SW480 (cell line): ENCODE results near the gene FKBP7.
"Not testable (repeated sequence)": the region's sequence is repeated elsewhere in the genome, so short reads cannot be mapped to it uniquely, and the experiment has no call there.

Source experiments
- DNase-seq: peaks from one replicate; pipeline ENCODE4 v3.0.0-alpha.2; 2016; ENCODE audit warnings: low spot score

FKBP7 gene, protein sequence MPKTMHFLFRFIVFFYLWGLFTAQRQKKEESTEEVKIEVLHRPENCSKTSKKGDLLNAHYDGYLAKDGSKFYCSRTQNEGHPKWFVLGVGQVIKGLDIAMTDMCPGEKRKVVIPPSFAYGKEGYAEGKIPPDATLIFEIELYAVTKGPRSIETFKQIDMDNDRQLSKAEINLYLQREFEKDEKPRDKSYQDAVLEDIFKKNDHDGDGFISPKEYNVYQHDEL

DNA sequence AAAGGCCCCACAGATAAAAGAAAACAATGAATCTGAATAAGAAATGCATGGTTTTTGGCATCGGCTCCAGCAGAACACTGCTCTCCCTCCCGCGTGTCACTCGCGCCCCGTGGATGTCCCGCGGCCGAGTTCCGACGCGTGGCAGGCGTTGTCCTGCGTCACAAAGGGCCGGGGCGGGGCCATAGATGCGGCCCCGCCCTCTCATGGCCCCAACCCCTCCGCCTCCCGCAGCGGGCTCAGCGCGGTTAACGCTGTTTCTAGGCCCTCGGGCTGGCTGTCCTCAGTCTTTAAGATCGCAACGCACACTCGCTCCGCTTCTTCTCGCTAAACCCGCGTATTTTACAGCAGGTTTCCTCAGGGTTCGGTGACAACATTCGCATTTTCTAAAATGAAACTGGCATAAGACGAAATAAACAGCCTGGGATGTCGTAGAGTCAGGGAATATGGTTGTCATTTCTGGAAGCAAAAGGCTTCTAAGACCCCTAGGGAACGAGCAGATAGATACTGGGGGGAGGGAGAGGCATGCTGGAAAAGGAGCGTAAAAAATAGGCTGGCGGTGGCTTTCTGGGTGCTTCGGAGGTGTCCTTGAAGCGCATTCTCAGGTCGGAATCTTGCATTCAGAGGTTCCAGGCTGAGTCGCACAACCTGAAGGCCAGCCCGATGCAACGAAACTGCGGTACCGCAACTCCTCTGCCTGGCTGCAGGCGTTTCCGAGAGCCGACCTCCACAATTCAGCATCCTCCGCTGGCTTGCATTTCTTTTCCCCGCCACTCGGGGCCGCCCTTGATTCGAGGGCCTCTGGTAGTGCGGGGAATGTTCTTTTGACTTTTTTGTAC, at the start of gene FKBP7:
Gene FKBP7, minus strand, starts transcription at position 162 of the 836 bp plus-strand sequence. Its CDS starts 101 bp downstream, at position 61.
- peak; percentile 88 for DNase-seq

DNA sequence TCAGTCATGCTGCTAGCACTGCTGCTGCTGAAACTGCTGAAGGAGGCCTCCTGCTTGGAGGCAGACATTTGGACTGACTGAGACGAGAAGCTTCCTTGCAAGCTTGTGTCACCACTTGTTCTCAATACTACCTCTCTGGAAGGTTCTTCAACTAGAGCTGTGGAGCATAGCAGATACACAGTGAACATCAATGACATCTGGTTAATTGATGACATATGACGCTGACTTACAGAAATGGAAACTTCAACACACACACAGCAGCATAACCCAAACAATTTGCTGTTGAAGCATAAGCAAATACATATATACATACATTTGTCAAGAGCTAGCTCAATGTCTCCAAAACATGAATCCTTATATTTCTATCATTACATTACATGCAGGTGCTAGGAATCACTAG, 49.2 kb upstream of the FKBP7 start:
- DNase-seq, result no peak

DNA sequence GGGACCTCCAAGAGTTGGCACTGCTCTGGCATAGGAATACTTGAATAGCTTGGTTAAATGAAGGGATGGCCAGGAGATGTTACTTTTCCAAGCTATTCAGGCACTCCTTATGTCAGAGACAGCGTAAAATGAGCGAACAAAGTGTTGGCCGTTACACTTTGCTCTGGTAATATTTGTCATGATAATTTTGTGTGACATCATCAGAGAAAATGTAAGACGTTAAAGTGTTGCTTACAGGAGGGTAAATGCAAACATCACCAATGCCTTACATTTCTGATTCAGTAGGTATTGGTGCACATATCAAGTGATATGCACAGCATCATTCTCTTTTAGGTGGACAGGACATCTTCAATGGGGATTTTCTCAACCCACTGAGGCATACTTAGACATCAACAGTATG, 47.9 kb upstream of the FKBP7 start:
- no peak for DNase-seq

DNA sequence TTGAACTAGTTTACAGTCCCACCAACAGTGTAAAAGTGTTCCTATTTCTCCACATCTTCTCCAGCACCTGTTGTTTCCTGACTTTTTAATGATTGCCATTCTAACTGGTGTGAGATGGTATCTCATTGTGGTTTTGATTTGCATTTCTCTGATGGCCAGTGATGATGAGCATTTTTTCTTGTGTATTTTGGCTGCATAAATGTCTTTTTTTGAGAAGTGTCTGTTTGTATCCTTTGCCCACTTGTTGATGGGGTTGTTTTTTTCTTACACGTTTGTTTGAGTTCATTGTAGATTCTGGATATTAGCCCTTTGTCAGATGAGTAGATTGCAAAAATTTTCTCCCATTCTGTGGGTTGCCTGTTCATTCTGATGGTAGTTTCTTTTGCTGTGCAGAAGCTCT, 47.1 kb upstream of the FKBP7 start:
- DNase-seq, result not testable (repeated sequence)

DNA sequence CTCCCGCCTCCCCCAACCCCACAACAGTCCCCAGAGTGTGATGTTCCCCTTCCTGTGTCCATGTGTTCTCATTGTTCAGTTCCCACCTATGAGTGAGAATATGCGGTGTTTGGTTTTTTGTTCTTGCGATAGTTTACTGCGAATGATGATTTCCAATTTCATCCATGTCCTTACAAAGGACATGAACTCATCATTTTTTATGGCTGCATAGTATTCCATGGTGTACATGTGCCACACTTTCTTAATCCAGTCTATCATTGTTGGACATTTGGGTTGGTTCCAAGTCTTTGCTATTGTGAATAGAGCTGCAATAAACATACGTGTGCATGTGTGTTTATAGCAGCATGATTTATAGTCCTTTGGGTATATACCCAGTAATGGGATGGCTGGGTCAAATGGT, 46.6 kb upstream of the FKBP7 start:
- not testable (repeated sequence) for DNase-seq

DNA sequence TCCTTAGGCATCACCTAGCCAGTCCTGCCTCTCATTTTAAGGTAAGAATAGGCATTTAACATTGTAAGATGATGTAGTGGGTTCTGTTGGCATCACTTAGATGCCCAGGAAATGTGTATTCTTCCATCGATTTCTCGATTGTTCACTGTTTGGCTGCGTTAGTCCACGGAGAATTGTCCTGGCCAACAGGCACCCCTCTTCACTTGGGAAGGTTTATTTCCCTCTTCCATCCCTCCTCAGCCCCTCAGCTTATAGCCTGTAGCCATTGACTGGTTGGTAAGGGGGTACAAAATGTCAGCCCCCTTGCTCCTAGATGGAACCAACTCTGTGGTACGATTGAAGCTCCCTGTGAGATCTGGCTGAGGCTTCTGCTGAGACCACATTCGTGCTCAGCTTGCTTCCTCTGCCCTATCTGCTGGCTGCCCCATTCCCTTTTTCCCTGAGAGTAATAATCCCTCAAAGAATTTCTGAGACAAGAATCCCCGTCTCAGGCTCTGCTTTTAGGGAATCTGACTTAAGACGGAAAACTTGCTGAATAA, 45.3 kb upstream of the FKBP7 start:
- DNase-seq, result no peak

DNA sequence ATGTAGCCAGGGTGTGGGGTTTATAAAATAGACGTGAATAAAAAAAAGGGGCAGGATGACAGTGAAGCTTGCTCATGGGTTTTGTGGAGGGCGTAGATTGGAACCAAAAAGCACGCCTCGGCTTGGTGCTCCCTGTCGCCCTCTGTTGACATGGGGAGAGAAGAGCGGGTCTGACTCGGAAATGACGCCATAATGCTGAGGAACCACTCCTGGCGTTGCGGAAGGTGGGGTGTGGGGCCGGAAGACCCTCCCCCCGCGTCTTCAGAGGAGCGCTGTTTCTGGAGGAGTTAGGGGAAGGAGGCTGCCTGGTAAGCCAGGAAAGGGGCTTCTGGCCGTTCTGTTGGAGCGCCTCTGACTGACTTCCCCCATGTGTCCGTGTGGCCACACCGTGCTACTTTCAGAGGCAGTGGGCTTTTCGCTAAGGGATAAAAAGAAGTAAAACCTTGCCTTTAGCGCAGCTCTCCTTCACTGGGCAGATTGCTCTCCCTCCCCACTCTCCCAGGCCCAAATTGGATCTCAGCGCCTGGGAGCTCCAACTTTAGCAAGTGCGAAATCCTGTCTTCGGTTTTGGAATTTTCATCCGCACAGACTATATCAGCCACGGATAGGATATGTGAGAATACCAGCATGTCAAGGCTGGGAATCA, 44.7 kb upstream of the FKBP7 start:
- DNase-seq, result peak; percentile 76

DNA sequence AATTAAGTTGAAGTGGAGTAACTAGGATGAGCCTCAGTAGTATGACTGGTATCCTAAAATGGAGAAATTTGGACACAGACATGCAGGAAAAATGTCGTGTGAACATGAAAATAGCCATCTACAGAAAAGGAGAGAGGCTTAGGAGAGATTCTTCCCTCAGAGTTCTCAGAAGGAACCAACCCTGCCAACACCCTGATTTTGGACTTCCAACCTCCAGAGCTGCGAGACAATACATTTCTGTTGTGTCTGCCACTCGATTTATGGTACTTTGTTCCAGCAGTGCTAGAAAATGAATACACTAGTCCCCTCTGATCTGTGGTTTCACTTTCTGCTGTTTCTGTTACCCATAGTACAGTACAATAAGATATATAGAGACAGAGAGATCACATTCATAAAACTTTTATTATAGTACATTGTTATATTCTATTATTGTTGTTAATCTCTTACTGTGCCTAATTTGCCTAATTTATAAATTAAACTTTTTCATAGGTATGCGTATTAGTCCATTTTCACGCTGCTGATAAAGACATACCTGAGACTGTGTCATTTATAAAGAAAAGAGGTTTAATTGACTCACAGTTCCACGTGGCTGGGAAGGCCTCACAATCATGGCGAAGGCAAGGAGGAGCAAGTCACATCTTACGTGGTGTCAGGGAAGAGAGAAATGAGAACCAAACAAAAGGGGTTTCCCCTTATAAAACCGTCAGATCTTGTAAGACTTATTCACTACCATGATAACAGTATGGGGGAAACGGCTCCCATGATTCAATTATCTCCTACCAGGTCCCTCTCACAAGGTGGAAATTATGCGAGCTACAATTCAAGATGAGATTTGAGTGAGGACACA, 43.1 kb upstream of the FKBP7 start:
- DNase-seq, result no peak

DNA sequence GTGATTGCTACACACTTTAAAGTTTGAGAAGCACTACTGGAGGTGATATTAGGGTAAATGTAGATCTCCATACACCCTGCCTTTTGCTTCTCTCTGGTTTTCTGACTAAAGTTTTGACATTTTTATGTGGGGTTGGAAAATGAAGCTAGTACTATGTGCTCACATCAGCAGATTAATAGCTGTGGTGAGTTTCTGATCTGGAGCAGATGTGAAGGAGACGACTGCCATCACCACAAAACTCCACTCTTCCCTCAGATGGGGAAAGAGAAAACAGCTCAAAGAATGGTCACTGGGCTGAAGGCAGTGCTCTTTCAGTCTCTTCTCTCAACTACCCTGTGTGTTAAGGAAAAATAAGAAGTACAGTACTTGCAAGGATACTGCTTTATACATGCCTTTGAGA, 39.1 kb upstream of the FKBP7 start:
- DNase-seq, result no peak

DNA sequence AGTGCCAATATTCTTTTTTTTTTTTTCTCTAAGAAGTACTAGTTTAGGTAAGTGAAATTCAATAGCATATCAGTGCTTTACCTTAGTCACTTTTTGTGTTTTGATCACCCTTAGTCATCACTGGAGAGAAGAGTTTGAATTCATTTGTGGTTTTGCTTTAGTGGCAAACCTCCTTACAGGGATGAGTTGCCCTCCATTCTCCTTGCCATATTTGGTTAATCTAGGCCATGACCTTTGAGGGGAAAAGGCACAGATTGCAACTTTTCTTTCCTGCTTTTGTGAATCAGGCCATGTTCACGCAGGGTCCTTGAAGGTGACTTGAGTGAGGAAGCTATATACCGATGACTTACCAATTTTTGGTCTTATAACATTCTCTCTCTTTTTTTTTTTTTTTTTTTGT, 36.3 kb upstream of the FKBP7 start:
- no peak for DNase-seq

DNA sequence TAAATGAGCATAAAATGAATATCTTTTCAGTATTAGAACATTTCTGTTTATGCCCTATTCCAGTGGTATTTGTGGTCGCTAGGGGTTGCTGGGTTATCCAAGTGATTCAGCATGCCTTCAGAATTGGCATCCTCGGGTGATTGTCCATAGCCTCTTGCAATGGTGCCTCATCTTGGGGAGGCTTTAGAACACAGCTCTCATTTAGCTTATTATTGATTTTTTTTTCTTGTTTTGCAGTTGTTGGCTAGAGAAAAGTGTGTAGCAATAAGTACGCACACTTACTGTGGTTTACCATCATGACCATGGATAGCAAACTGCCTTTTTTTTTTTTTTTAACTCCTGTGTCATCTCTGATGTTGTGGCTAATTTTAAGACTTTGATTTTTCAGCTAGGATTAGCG, 35.5 kb upstream of the FKBP7 start:
- no peak for DNase-seq

DNA sequence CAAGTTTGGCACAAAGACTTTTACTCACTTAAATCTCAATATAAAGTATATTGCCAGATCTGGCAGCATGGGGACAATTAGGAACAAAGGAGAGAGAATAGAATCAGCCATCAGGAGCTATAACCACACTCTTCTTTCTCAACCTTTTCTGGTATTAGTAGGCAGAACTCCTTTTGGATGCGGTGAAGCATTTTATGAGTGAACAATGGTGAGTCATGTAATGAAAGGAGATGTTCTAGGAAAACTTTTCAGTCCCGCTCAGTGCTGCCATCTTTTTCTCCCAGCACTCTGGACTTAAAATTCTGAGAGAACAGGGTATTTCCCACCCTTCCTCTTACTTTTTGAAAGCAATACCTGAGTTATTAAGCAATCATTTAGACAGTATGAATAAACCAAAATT, 34.1 kb upstream of the FKBP7 start:
- no peak for DNase-seq

DNA sequence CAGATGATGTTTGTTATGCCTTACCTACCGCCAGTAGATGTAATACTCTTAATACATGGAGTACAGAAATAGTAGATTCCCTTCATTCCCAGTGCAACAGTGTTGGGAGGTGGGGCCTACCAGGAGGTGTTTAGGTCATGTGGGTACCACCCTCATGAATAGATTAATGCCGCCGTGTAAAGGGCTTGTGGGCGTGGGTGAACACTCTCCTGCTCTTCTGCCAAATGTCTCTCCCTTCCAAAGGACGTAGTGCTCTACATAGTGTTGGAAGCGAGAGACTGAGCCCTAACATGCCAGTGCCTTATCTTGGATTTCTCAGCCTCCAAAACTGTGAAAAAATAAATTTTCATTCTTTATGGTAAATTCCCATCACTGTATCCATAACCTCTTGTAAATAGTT, 32.0 kb upstream of the FKBP7 start:
- no peak for DNase-seq

DNA sequence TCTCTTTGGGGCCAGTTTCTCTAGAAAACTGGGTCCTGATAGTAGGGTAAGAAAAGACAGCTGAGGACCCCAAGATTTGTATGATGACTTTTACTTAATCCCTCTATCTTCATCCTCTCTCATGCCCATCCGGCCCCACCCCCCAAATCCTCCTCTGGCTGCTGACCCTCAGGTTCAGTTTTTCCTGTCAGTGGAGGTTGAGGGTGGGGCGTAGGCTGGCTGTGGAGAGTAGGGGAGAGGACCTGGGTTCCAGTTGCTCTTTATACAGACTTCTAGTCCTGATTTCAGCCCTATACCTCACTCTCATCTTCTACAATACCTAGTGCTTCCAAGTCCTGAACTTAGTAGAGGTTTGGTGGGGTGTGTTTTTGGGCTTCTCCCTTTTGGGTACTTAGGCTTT, 30.2 kb upstream of the FKBP7 start:
- DNase-seq, result no peak

DNA sequence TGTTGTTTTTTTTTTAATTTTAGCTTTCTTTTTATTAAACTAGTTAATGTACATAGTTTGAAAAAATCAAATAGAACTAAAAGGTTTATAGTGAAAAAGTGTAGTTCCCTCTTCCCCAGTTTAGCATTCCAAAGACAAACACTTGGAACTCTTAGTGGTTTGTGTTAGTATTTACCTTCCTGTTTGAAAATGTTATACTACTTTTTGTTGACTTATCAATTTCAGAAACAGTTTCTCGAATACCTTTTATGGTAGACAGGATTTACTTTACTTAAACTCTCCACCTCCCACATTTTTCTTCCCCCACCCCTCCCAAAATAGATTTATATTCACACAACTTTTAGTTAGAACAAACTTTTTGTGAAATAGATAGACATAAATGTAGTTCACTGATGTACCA, 28.5 kb upstream of the FKBP7 start:
- DNase-seq, result no peak

DNA sequence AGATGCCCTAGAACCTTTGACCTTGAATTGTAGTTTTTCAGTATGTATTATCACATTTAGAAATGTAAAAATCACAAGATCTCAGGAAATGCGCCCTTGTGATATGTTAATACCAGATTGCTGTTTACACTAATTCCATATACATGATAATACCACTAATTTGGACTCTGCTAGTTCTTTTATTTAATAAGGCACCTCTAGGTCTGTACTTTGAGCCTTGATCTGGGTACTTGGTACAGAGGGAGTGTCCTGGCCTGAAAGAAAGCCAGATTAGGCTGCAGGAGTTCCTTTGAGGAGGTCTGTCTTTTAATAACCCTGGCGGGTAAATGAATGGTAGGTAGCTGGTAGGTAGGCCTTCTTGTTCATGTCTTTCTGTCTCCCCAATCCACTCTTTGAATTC, 28.1 kb upstream of the FKBP7 start:
- DNase-seq, result no peak

DNA sequence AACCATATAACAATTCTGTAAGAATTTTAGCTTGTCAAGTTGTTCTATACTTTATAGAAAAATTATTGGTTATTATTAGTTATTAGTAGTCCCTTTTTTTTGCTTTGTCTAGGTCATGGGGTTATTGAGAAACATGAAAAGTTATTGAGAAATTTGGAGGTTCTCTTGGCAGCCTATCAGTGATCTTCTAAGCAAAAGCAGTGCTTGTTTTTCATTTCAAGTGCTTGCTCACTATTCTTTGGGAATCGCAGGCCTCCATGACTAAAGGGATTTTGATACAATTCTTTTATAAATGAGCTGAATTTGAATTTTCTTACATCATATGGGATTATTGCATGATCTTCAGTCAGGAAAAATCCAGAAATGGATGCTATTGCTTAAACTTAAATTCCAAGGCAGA, 27.7 kb upstream of the FKBP7 start:
- DNase-seq, result no peak

DNA sequence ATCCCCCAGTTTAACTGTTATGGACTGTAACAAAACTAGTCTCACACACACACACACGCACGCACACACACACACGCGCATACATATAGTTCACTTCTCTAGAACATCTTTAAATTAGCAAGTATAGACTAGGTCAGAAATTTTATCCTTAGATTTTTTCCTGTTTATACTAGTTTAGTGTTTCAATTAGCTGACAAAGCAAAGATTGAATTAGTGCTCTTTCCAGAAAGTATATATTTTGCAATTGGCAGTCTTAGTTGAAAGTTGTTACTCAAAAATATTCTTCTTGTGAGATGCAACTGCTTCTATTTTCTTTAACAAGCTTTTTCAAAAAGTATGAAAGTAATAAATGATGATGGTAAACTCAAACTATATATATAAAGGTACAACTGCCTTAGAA, 24.4 kb upstream of the FKBP7 start:
- no peak for DNase-seq

DNA sequence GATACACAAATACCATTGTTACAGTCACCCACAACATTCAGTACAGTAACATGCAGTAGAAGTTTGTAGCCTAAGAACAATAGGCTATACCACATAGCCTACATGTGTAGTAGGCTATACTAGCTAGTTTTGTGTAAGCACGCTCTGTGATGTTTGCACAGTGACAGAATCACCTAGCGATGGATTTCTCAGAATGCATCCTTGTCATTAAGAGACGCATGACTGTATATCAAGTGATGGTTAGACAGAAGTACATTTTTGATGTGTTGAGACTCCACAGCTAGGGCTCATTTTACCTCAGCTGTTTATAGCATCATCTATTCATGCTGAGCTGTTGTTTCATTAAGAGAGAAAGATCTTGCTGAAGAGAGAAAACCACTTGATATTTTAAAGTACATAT, 21.2 kb upstream of the FKBP7 start:
- DNase-seq, result no peak

DNA sequence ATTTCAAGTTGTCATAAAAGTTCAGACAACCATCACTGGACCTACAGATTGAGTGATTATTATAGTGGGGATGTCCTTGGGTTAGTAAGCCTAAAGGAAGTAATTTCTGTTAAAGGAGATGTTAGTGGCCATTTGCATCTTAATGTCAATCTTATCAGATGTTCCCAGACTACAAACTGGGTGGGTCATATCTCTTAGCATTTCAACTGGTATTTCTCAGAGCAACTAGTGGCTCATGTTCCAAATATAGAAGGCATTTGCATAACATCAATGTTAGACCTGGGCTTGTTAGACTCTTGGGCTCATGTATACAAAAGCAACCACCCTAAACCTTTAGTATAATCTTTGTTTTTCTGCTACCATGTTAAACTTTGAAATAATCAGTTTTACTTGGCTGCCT, 19.7 kb upstream of the FKBP7 start:
- DNase-seq, result no peak

DNA sequence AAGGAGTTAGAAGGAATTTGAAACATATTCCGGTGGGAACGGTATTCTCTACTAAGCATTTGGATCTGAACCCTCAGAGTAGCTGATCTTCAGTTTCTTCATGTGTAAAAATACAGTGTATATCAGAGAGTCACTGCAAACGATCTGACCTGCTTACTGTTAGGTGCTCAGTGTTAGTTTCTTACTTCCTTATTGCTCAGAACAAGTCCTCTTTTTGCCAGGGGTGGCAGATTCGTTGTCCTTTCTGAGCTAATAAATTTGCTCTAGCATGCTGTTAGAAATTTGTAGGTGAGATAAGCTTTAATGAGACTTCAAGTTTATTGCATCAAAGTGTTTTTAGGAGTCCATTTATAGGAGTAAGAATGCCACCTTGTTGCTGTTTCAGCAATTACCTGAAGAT, 17.6 kb upstream of the FKBP7 start:
- DNase-seq, result no peak

DNA sequence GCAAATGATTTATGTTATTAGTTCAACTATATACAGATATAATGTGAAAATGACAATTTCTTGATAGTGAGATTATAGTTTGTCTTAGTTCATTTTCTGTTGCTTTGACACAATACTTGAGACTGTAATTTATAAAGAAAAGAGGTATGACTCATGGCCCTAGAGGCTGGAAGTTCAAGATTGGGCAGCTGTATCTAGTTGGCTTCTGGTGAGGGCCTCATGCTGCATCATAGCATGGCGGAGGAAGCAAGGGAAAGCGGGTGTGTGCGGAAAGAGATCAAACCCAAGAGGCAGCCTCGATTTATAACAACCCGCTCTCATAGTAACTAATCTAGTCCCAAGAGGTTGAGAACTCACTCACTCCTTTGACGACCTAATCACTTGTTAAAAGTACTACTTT, 13.2 kb upstream of the FKBP7 start:
- no peak for DNase-seq
